Central memory CD4-positive, alpha-beta T cell (primary cell): ENCODE results near the gene MAGI1.

ENCODE experiments used
- DNase-seq: peaks from one replicate; pipeline ENCODE4 v3.0.0; 2022

Gene MAGI1

DNA sequence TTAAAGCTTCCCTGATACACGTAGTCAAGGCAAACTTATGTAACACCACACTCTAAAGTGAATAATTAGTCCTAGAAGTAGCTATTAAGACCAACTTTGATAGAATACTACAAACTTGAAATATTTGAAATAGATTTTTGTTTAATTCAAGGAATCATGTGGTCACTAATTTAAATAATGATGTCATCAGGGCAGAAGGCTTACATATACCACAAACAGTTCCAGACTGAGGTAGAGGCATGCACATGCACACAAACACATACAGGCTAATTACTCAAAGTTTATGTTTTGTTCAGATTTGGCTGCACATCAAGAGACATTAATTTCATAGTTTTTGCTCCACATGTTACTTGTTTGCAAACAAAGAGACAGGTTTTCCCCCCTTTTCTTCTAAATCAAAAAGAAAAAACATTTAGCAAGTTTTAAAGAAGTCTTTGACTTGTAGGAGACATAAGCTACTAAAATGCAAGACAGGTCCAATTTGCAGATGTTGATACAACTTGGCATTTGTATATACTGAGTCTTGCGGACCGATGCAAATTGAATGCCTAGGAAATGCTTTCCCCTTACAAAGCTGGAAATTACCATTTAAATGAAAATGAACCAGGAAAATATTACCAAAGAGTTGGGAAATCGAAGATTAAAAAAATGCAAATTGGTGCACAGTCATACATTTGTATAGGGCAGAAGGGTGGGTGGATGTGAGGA is 594.8 kb downstream of the MAGI1 start:
- DNase-seq: no peak

DNA sequence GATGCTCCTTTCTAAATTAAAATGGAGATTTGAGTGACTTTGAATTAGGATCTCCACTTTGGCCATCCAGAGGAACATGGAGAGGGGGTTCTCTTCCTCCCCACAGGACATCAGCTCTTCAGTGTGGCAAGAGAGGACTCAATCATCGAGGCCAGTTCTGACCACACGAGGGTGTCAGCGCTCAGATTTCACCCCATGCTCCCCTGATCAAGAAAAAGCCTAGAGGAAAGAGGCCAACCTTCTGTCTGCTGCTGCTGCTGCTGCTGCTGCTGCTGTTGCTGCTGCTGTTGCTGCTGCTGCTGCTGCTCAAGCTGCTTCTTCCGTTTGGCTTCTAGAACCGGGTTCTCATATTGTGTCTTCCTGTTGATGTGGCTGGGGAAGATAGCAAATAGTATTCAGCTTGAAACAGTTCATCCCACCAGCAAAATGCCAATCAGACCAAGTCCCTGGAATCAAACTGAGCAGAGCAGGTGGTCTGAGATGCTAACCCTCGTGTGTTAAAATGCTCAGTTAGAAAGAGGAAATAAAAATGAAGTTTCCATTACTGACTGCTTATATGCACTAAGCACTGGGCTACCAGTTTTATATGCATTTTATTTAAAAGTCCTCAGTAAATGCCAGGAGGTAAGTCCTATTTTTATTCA is 599.0 kb downstream of the MAGI1 start:
- DNase-seq: no peak

DNA sequence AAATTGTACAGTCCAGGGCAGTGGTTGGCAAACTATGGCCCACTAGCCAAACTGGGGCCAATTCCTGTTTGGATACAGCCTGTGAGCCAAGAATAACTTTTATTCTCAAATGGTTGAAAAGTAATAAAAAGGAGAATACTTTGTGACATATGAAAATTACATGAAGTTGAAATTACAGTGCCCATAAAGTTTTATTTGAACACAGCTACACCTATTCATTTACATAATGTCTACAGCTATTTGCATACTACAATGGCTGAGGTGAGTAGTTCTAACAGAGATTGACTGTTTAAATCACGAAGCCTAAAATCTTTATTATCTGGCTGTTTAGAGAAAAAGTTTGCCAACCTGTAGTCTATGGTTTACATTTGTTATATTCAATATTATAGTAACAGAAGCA is 600.1 kb downstream of the MAGI1 start:
- DNase-seq: no peak

DNA sequence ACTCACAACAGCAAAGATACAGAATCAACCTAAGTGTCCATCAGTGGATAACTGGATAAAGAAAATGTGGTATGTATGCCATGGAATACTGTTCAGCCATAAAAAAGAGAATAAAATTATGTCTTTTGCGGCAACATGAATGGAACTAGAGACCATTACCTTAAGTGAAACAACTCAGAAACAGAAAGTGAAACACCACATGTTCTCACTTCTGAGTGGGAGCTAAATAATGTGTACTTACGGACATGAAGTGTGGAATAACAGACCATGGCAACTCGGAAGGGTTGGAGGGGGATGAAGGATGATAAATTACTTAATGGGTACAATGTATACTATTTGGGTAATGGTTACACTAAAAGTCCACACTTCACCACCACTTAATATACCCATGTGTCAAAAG is 600.6 kb downstream of the MAGI1 start:
- no peak for DNase-seq

DNA sequence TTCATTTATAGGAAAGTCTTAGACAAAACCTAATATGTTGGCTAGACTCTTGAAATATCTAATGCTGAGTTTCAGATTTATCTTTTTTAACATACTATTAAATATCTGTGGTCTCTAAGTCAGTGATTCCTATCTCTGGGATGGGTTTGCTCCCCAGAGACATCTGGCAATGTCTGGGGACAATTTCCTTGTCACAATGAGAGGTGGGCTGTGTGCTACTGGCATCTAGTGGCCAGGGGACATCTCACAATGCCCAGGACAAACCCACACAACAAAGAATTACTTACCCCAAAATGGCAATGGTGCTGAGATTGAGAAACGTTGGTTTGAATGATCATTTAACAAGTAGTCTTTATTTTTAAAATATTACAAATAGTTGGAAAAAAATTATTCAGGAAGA is 602.1 kb downstream of the MAGI1 start:
- DNase-seq: no peak

DNA sequence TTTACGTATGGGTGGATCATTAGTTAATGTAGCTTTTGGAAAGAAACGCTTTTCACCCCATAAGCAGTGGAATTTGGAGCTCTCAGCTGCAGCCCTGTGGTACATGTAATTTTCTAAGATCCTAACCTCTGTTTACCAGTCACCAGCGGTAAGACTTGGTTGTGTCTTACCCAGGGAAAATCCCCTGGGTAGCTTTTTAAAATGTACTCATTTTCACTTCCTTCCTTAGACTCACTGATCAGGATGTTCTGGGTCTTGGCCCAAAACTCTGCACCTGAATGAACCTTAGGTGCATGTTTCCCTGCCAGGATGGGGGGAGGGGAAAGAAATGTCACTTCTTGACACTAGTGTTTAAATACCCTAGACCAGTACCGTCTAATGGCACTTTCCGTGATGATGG is 605.2 kb downstream of the MAGI1 start:
- DNase-seq: no peak

DNA sequence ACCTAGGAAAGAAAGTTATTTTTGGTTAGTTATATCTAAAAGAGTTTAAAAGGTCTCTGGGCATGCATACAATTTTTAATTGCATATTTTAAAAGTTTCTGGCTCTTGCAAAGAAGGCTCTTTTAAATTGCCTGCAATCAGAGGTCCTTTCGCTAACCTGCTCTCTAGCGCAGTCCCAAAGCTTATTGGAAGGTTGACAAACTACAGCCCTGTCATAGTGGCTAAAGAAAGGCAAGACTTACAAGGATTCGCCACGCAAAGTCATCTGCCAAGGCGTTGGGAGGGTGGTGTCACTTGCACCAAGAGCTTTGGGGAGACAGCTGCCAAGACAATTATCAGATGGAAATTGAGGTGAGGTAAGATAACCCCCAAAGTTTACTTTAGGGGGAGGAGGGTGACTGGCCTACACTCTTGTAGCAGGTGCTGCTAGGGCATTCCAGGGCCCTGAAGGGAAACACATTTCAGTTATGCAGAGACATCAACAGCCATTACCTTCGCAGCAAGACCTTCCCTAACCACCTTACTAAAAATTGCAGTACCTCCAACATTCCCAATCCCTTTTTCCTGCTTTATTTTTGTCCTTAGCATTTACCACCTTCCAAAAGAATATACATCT is 606.2 kb downstream of the MAGI1 start:
- DNase-seq: no peak

DNA sequence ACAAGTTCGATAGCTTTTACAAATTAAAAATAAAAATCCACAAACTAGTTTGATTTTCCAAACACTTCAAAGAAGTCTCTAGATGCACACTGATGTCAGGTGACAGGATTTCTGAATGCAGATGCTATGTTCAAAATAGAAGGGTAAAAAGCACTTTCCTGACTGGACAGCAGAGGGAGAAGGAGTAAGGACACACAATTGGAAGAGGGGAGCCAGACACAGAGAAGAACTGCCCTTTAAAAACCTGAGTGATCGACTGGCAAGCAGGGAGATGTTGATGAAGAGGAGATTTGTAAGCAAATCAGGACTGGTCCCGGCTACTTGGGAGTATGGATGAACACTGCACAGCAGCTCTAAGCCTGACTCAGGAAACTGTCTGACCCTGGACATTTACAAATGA is 612.8 kb downstream of the MAGI1 start:
- no peak for DNase-seq

DNA sequence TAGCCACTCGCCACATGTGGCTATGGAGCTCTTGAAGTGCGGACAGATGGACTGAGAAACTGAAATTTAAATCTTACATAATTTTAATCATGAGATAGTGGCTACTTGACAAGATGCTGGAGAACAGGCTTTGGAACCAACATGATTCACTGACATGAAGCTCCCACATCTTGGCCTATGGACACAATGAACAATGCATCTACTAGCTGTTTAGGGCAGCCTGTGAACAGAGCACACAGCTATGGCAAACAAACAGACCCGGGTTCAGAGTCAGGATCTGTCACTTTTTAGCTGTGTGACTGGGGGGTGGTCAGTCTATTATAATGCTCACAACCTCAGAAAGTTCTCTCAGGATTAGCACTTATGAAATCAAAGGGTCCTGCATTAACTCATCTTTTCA is 616.6 kb downstream of the MAGI1 start:
- no peak for DNase-seq

DNA sequence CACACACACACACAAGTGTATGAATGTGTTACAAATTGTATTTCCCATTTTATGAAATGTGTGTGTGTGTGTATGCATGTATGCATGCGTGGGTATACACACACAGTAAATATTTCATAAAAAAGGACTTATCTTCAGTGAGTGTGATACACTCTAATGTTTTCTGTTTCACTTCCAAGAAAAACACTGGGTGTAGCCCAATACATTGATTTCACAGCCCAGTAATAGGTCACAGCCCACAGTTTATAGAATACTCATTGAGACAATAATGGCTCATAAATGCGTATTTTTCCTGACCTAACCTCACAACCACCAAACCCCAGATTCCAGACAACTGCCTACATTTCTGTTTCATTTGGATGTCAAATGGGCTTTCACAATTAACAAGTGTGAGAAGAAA is 619.5 kb downstream of the MAGI1 start:
- DNase-seq: no peak

DNA sequence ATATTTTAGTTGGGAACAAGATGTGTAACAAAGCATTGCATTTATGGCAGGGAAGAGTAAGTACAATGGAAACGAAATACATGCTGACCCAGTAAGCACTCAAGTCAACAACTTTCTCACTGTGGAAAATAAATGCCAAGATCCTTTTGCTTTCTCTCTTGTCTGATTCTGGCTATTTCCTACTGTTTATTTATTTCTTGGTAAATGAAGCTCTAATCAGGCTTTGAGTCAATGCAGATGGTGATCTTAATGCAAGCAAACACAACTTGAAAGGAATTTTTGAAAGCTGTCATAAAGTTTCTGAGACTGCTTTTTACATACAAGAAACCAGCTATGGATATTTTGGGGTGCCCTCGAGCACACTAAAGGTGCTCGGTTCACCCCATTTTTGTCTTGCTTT is 624.8 kb downstream of the MAGI1 start:
- DNase-seq: no peak

DNA sequence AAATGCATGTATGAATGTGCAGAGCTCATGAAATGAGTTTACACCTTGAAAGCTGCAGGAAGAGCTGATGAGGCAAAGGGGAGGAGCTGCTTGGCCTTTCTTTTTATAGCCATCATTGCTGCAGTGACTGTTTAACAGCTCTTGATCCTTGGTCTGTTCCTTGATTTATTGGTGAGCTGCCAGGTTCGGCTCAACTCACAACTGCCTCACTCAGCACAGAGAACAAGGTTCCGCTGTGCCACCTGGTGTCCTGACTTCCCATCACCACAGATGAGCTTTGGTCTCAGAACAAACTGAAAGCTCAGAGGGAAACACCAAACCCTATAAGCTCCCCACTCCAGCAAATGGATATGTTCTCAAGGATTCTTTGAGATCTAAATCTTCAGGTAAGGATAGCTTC is 626.1 kb downstream of the MAGI1 start:
- DNase-seq: no peak

DNA sequence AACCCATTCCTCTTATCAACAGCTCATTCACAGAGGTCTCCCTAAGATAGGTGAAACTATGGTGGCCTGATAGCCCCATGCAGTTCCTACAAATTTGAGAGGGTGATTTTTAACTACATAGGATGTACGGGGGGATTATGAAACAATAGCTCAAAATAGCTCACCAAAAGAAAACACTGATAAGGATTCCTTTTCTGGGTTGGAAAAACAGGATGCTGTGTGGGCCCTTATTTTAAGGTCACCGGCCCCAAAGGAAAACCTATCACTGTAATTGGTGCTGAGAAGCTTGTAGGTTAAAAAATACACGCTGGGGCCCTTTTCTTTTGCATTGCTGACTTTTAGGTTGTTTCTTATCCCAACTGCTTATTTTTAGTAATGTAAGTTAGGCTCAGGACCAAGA is 627.4 kb downstream of the MAGI1 start:
- no peak for DNase-seq

DNA sequence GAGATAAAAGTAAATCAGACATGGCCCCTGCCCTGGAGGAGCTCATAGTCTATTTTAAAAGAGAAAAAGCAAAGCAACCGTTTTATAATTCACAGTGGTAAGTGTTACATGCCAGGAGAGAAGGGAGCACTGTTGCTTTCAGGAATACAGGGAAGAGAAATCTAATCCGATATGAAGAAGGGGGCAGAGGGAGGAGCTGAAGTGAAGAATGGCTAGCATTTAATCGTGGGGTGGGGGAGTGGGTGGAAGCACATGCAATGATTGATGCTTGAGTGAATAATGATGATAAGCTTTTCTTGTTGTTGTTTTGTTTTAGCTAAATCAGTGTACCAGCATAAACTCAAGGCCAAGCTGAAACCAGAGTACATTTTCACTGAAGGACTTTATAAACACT is 629.5 kb downstream of the MAGI1 start:
- no peak for DNase-seq

DNA sequence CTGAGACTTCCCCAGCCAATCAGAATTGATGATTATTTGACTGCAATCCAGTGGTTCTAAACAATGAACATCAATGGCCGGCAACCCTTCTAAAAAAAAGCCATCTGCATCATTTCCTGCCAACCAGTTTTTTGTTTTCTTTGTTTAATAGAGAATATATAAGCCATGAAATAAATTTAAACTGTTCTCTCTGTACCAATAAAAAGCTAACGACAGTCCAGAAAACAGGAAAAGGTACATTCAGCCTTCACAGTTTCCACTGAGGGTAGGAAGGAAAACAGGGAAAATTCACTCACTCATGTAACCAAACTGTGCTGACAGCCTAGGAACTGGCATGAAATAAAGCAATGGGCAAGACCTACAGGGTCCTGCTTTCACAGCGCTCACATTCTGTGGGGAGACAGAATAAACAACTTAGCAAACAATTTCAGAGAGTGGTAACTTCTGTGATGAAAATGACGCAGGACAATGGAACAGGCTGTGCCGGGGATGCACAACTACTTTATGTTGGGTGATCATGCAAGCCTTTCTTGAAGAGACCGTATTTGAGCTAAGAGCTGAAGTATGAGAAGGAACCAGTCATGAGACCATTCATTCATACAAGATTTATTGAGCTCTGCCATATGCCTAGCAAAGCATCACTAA is 630.1 kb downstream of the MAGI1 start:
- no peak for DNase-seq

DNA sequence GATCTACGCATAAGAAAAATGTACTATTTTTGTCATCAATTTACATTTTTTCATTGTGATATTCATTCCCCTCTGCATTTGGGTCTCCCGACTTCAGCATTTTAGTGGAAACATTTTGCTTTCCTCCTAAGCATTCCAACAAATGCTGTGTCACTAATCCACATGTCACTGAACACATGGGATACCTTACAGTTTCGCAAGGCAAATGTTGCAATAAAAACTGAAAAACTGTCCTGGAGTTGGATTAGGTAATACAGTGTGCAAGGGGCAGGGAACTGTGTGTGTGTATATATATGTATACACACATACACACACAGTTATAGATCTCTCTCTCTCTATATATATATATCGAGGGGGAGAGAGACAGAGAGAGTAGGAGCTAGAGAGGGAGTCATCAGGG is 632.2 kb downstream of the MAGI1 start:
- DNase-seq: no peak

DNA sequence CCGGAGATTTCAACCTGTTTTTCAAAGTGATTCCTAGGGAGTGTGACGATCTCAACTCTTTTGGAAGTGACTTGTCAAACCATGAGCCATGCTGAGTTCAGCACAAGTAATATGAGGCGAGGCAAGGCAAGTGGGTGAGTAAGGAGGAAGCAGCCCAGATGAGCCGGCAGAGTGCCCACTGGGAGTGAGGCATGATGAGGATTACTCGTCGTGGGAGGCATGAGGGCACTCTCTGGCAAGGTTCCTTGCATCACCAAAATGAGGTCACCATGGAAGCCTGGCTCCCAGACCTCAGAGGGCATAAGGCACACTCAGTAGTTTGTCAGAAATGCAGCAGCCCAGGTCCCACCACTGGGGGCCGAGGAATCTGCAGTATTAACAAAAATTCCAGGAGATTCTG is 636.1 kb downstream of the MAGI1 start:
- DNase-seq: no peak

DNA sequence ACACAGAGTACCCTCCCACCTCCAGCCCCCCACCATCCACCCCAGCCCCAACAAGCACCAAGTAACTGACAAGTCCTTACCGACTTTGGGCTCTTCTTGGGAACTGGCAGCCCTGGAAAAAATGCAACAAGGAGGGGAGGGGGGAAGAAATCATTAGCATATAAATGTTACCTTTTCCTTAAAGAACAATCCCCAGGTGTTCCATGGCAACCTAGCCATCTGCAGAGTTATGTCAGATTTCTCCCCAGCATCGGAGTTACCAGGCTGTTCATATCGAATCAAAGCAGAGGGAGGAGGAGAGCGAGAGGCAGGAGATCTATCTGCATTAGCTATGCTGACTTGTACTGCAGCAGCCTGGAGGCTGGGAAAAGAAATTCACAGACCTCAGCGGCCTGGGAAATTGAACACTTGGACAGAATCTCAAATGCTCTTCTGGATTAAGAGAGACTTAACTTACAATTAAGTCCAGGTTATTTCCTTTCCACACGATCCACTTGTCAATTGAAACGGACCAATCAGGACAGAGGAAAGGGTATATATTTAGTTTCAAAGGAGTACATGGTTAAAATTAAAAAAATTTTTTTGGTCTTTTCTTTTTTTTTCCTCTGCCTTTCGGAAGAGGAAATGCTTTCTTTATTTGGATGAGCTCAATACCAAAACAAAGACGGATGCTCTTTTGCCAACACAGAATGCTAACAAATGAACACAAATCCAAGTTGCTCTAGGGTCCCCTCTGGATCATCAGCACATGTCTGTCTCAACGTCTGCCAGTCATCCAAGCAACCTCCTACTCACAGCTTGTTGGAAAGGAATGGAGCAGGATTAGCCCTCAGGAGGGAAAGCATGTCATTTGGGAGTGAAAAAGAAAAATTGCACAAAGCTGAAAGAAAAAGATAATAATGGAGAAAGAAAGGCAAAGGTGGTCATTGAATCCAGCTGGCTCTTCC is 637.1 kb downstream of the MAGI1 start:
- DNase-seq: no peak

DNA sequence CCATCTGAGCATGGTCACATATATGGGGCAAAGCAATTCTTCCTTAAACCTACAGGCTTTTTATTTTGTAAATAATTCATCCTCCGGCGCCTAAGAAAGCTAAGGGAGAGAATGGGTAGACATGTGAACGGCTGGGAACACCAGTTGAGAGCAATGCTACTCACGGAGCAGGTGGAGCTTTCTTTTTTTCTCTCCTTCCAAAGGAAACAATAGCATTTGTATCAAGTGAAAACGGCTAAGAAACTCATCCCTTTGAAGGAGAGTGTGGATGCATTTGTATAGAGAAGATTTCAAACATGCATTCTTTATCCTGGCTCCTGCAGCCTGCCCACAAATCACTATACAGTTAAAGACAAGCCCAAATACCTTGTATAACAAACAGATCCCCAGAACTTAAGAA is 637.8 kb downstream of the MAGI1 start:
- no peak for DNase-seq

DNA sequence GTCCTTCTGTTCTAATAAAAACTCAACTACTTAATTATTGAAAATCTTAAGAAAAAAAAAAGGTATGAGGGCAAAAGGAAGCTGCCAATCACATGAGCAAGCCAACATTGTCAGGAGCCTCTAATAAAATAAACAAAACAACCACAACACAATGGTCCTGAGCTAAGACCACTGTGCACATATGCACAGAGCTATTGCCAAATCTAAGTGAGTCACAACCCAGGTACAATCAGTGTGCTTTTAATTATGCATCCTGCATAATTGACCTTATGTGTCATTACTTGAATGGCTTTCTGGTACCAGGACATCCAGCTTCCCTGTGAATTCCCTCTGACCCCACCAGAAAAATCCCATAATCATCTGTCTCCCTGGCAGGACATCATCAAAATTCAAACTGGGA is 639.8 kb downstream of the MAGI1 start:
- DNase-seq: no peak

DNA sequence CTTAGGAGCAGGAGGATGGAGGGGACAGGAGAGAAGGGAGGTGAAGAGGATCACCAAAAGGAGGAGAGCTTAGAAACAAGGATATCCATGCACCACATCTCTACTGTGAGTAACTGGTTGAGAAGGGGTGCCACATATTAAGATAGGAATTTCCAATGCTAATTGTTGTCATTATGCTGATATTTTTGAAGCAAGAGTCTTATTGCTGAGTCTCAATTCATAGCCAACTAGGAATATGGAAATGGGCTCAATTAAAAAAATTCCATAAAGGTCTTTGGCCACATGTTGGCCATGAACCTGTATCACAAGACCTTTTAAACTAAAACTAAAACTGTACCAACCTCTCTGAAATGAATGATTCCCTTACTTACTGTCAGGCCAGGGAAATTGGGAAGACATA is 642.6 kb downstream of the MAGI1 start:
- no peak for DNase-seq

DNA sequence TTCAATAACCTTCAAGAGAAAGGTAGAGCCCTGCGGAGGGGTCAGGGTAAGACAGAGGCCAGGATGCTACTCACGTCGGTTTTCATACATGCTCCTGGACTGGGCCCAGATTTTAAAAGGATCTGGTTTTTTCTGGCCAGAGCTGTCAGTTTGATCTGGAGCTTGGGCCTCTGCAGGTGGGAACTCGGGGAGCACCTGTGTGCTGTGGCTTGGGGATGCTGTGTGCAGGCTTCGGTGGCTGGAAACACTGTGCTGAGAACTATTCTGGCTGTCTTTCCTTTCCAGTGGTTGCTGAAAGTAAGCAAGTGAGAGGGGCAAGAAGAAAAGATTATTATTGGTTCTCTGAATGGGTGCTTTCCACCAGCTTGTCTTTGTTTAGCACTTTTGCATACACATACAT is 647.6 kb downstream of the MAGI1 start:
- no peak for DNase-seq

DNA sequence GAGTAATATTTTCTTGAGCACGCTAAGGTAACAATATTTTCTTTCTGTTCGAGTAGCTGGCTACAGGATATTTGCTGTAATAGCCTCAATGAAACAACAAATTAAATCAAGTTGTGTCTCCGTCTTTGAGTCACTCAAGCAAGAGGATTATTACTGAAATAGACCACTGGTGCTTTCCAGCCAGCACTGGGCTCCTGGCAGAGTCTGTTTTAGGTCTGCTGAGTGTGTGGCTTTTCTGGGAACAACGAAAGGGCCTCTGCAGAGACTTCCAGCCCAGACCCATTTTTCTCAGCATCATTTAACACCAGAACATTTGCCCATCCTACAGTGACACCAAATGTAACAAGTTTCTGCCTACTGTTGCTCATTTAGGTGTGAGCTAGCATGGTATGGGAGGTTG is 652.9 kb downstream of the MAGI1 start:
- DNase-seq: no peak
